HepG2 (cell line): ENCODE data around the gene NYNRIN. TPM values are rescaled to one million over a fixed set of nuclear protein-coding genes. Genes with fewer than 3 reads are reported as not detected.
A peak's percentile ranks its signal among the peaks of the same experiment; 100 is the strongest.

ENCODE experiments used
- BRD4 ChIP-seq: sonication (generic); formaldehyde crosslinking; IDR thresholded peaks from 2 replicates; pipeline ENCODE4 v1.4.0; 2020; ENCODE audit warnings: missing genetic modification reagents
- CBX2 ChIP-seq, 2 experiments: fragments of 200-600 bp in 1 of 2; sonication (generic); formaldehyde crosslinking in 1 of 2; IDR thresholded peaks; 2 replicates each; pipeline versions ENCODE4 v1.7.0 to v1.8.1; 2018 to 2022; ENCODE audit warnings: low read depth in 2 of 2, low read length in 1 of 2, mild to moderate bottlenecking in 1 of 2, missing genetic modification reagents in 1 of 2
- CENPT ChIP-seq: sonication (generic); formaldehyde crosslinking; IDR thresholded peaks from 2 replicates; pipeline ENCODE4 v1.8.0; 2022; ENCODE audit warnings: low read depth, mild to moderate bottlenecking, moderate library complexity, missing genetic modification reagents
- CHD2 ChIP-seq: IDR thresholded peaks from 2 replicates; pipeline ENCODE4 v1.6.1; 2011; ENCODE audit warnings: low read depth, low read length, improper control_type of control experiment
- FOXA1 ChIP-seq, 2 experiments: fragments of 450-650 bp in 1 of 2; sonication (generic) in 1 of 2; formaldehyde crosslinking in 1 of 2; IDR thresholded peaks; 2 replicates each; pipeline versions ENCODE4 v1.4.0 to v1.6.1; 2016 to 2020; ENCODE audit warnings: missing genetic modification reagents in 1 of 2
- GFI1 ChIP-seq: sonication (generic); formaldehyde crosslinking; IDR thresholded peaks from 2 replicates; pipeline ENCODE4 v1.5.0; 2020; ENCODE audit warnings: missing genetic modification reagents, mild to moderate bottlenecking, borderline replicate concordance
- HMGXB4 ChIP-seq, 2 experiments: sonication (generic) in 1 of 2; formaldehyde crosslinking in 1 of 2; IDR thresholded peaks; 2 replicates each; pipeline versions ENCODE4 v1.4.0 to v1.6.1; 2018 to 2020; ENCODE audit warnings: missing genetic modification reagents in 2 of 2, borderline replicate concordance in 1 of 2, low read depth in 1 of 2, mild to moderate bottlenecking in 1 of 2, missing biosample characterization in 1 of 2
- KLF15 ChIP-seq: sonication (generic); formaldehyde crosslinking; IDR thresholded peaks from 2 replicates; pipeline ENCODE4 v1.8.1; 2023; ENCODE audit warnings: borderline replicate concordance, mild to moderate bottlenecking, inconsistent platforms, missing genetic modification reagents, mixed read lengths
- LCORL ChIP-seq, 2 experiments: fragments of 450-650 bp in 1 of 2; sonication (generic) in 1 of 2; formaldehyde crosslinking in 1 of 2; IDR thresholded peaks; 2 replicates each; pipeline versions ENCODE4 v1.5.0 to v1.6.1; 2017 to 2020; ENCODE audit warnings: antibody characterized with exemption in 1 of 2, missing genetic modification reagents in 1 of 2
- NFE2 ChIP-seq: sonication (generic); formaldehyde crosslinking; IDR thresholded peaks from 2 replicates; pipeline ENCODE4 v1.4.0; 2020; ENCODE audit warnings: missing genetic modification reagents
- NONO ChIP-seq, 2 experiments: fragments of 450-650 bp in 1 of 2; sonication (generic) in 1 of 2; formaldehyde crosslinking in 1 of 2; IDR thresholded peaks in 1 of 2; conservative IDR thresholded peaks in 1 of 2; 2 replicates each; pipeline versions ENCODE4 v1.6.1 to v1.8.0; 2017 to 2022; ENCODE audit warnings: mild to moderate bottlenecking in 1 of 2, missing genetic modification reagents in 1 of 2, moderate library complexity in 1 of 2
- NRL ChIP-seq: sonication (generic); formaldehyde crosslinking; IDR thresholded peaks from 2 replicates; pipeline ENCODE4 v1.5.0; 2020; ENCODE audit warnings: missing genetic modification reagents, mild to moderate bottlenecking, moderate library complexity, borderline replicate concordance
- POGZ ChIP-seq: sonication (generic); formaldehyde crosslinking; IDR thresholded peaks from 2 replicates; pipeline ENCODE4 v1.4.0; 2020; ENCODE audit warnings: mild to moderate bottlenecking, missing genetic modification reagents
- POLR2AphosphoS5 ChIP-seq: IDR thresholded peaks from 2 replicates; pipeline ENCODE4 v1.6.1; 2012; ENCODE audit warnings: low read depth, low read length
- SALL2 ChIP-seq: sonication (generic); formaldehyde crosslinking; IDR thresholded peaks from 2 replicates; pipeline ENCODE4 v1.8.1; 2023; ENCODE audit warnings: mild to moderate bottlenecking, missing genetic modification reagents, inconsistent platforms
- SMAD1 ChIP-seq: sonication (generic); formaldehyde crosslinking; IDR thresholded peaks from 2 replicates; pipeline ENCODE4 v1.4.0; 2020; ENCODE audit warnings: missing genetic modification reagents, low read depth, mild to moderate bottlenecking, borderline replicate concordance
- SMYD3 ChIP-seq: sonication (generic); formaldehyde crosslinking; IDR thresholded peaks from 2 replicates; pipeline ENCODE4 v1.8.1; 2023; ENCODE audit warnings: mild to moderate bottlenecking, missing genetic modification reagents
- SOX6 ChIP-seq, 2 experiments: fragments of 450-650 bp in 1 of 2; sonication (generic) in 1 of 2; formaldehyde crosslinking in 1 of 2; IDR thresholded peaks; 2 replicates each; pipeline versions ENCODE4 v1.4.0 to v1.6.1; 2017 to 2020; ENCODE audit warnings: antibody characterized with exemption in 1 of 2, mild to moderate bottlenecking in 1 of 2, missing genetic modification reagents in 1 of 2
- SP4 ChIP-seq: sonication (generic); formaldehyde crosslinking; IDR thresholded peaks from 2 replicates; pipeline ENCODE4 v1.8.1; 2023; ENCODE audit warnings: mild to moderate bottlenecking, missing genetic modification reagents
- YY1 ChIP-seq: IDR thresholded peaks from 2 replicates; pipeline ENCODE4 v1.6.1; 2011; ENCODE audit warnings: low read length, low read depth, moderate library complexity, mild to moderate bottlenecking; ENCODE audit not compliant: insufficient read depth, insufficient replicate concordance
- ZFAT ChIP-seq: sonication (generic); formaldehyde crosslinking; conservative IDR thresholded peaks from 2 replicates; pipeline ENCODE4 v1.8.1; 2023; ENCODE audit warnings: missing genetic modification reagents, inconsistent platforms
- ZNF101 ChIP-seq: sonication (generic); formaldehyde crosslinking; IDR thresholded peaks from 2 replicates; pipeline ENCODE4 v1.4.0; 2020; ENCODE audit warnings: mild to moderate bottlenecking, low read depth, missing genetic modification reagents, borderline replicate concordance
- ZNF354B ChIP-seq: sonication (generic); formaldehyde crosslinking; IDR thresholded peaks from 2 replicates; pipeline ENCODE4 v1.8.0; 2022; ENCODE audit warnings: mild to moderate bottlenecking, missing genetic modification reagents
- ZNF468 ChIP-seq: sonication (generic); formaldehyde crosslinking; IDR thresholded peaks from 2 replicates; pipeline ENCODE4 v1.8.0; 2022; ENCODE audit warnings: mild to moderate bottlenecking, moderate library complexity, missing genetic modification reagents
- ZNF607 ChIP-seq: sonication (generic); formaldehyde crosslinking; IDR thresholded peaks from 2 replicates; pipeline ENCODE4 v1.5.1; 2020; ENCODE audit warnings: missing genetic modification reagents, mild to moderate bottlenecking, borderline replicate concordance
- ZNF629 ChIP-seq: sonication (generic); formaldehyde crosslinking; conservative IDR thresholded peaks from 2 replicates; pipeline ENCODE4 v1.5.0; 2020; ENCODE audit warnings: missing genetic modification reagents
- ZNF782 ChIP-seq: sonication (generic); formaldehyde crosslinking; IDR thresholded peaks from 2 replicates; pipeline ENCODE4 v1.4.0; 2020; ENCODE audit warnings: missing genetic modification reagents, mild to moderate bottlenecking, borderline replicate concordance
- ZNF839 ChIP-seq: sonication (generic); formaldehyde crosslinking; IDR thresholded peaks from 2 replicates; pipeline ENCODE4 v1.4.0; 2020; ENCODE audit warnings: missing genetic modification reagents, mild to moderate bottlenecking, borderline replicate concordance
- polyA plus RNA-seq, 8 experiments: library from polyadenylated mRNA; depleted of rRNA in 3 of 8; stranded (reverse) in 7 of 8; unstranded in 1 of 8; fragments of >200 nt; fragmentation: Illumina TruSeq in 4 of 8; extraction: Trizol in 4 of 8; gene quantifications; 2 replicates each; pipeline versions ENCODE4 v1.2.1 to v1.2.3, GENCODE V29; 2011 to 2016; ENCODE audit warnings: low read depth in 4 of 8, missing spikeins in 1 of 8, mixed read lengths in 1 of 8; ENCODE audit not compliant: insufficient read depth in 1 of 8
- total RNA-seq, 5 experiments: library from RNA; depleted of rRNA; stranded (reverse); fragments of >200 nt; fragmentation: Illumina TruSeq; extraction: Trizol; gene quantifications; 2 replicates each; pipeline ENCODE4 v1.2.3, GENCODE V29; 2016; ENCODE audit warnings: low read depth in 1 of 5

The NYNRIN gene
- total and polyA plus RNA-seq, 2 of the 13 experiments (the other 11 are each of a cell fraction or from before 2014, with no cell fraction given), result 0.63 to 1.1 TPM

GRCh38 chr14:24439830-24440605, 41.2 kb downstream of the NYNRIN start (continued):
- TF ChIP-seq FOXA1 (IDR thresholded peaks at IDR 0.05) (no peak), FOXA1 (CRISPR knock-in tag; IDR thresholded peaks at IDR 0.05) (no peak), ZNF354B (CRISPR knock-in tag) (no peak), ZNF468 (no peak), ZNF839 (CRISPR knock-in tag) (no peak), ZNF101 (CRISPR knock-in tag) (no peak), HMGXB4 (CRISPR knock-in tag; IDR thresholded peaks at IDR 0.05; ENCODE audit: borderline replicate concordance in 1 of 2, low read depth in 1 of 2) (no peak), KLF15 (CRISPR knock-in tag) (peak; percentile 28; the same call in 1 of the 2 replicates), GFI1 (CRISPR knock-in tag) (no peak), SALL2 (no peak), ZNF607 (CRISPR knock-in tag) (0 out of 2 replicates have a peak, but pooled peaks have one; percentile 16), BRD4 (0 out of 2 replicates have a peak, but pooled peaks have one; percentile 19), SP4 (CRISPR knock-in tag) (no peak), LCORL (IDR thresholded peaks at IDR 0.05) (no peak), LCORL (CRISPR knock-in tag; IDR thresholded peaks at IDR 0.05) (no peak), CENPT (0 out of 2 replicates have a peak, but pooled peaks have one; percentile 46), SMAD1 (CRISPR knock-in tag) (no peak), ZNF629 (CRISPR knock-in tag) (no peak), ZNF782 (CRISPR knock-in tag) (no peak), NONO (IDR thresholded peaks at IDR 0.05) (no peak), NONO (CRISPR knock-in tag; conservative IDR thresholded peaks at IDR 0.05) (0 out of 2 replicates have a peak, but pooled peaks have one; percentile 51), ZFAT (CRISPR knock-in tag) (no peak), POLR2AphosphoS5 (0 out of 2 replicates have a peak, but pooled peaks have one; percentile 12), CHD2 (no peak), NFE2 (CRISPR knock-in tag) (no peak), YY1 (no peak), SOX6 (IDR thresholded peaks at IDR 0.05) (no peak), SOX6 (CRISPR knock-in tag; IDR thresholded peaks at IDR 0.05) (no peak), CBX2 (IDR thresholded peaks at IDR 0.05; ENCODE audit: low read depth, low read length) (no peak), CBX2 (CRISPR knock-in tag; IDR thresholded peaks at IDR 0.05; ENCODE audit: low read depth) (no peak), SMYD3 (no peak), NRL (CRISPR knock-in tag) (peak; percentile 13; the same call in 1 of the 2 replicates), POGZ (CRISPR knock-in tag) (no peak)
